ENCODE data around the gene BAIAP2L1.

DNA sequence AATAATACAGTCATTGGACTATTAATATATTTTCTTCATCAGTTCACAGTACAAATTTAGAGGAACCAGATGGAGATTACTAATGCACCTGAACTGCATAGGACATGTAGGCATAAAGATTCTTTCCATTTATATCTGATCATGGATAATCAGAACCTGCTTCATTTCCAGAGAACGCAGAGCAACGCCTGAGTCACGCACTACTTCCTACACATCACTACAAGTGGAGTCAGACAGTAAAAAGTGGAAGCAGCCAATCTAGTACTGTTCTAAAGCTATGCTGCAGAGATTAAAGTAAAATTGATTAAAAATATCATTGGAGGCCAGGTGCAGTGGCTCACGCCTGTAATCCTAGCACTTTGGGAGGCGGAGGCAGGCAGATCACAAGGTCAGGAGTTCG lies 76.1 kb downstream of the BAIAP2L1 start:
- TF ChIP-seq, protein P1, sequence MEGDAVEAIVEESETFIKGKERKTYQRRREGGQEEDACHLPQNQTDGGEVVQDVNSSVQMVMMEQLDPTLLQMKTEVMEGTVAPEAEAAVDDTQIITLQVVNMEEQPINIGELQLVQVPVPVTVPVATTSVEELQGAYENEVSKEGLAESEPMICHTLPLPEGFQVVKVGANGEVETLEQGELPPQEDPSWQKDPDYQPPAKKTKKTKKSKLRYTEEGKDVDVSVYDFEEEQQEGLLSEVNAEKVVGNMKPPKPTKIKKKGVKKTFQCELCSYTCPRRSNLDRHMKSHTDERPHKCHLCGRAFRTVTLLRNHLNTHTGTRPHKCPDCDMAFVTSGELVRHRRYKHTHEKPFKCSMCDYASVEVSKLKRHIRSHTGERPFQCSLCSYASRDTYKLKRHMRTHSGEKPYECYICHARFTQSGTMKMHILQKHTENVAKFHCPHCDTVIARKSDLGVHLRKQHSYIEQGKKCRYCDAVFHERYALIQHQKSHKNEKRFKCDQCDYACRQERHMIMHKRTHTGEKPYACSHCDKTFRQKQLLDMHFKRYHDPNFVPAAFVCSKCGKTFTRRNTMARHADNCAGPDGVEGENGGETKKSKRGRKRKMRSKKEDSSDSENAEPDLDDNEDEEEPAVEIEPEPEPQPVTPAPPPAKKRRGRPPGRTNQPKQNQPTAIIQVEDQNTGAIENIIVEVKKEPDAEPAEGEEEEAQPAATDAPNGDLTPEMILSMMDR (IDR thresholded peaks at IDR 0.05; ENCODE audit: control extremely low read depth in 1 of 3, insufficient read depth in 1 of 3, low read depth in 1 of 3, low read length in 3 of 3) = no peak
- TF ChIP-seq BACH1 (IDR thresholded peaks at IDR 0.05; ENCODE audit: low read length) (no peak), PHF8 (conservative IDR thresholded peaks at IDR 0.05; ENCODE audit: low read depth, low read length) (no peak), YY1 (IDR thresholded peaks at IDR 0.05; ENCODE audit: low read depth, low read length) (no peak), SP1 (IDR thresholded peaks at IDR 0.05; ENCODE audit: low read depth, low read length) (no peak), ZNF274 (IDR thresholded peaks at IDR 0.05; ENCODE audit: borderline replicate concordance, extremely low read depth, low read length) (no peak), TCF12 (IDR thresholded peaks at IDR 0.05; ENCODE audit: low read depth, low read length) (no peak), POLR2A (IDR thresholded peaks at IDR 0.05; ENCODE audit: control extremely low read depth in 1 of 2, low read depth in 2 of 2, low read length in 2 of 2) (no peak), BCL11A (IDR thresholded peaks at IDR 0.05; ENCODE audit: low read depth in 2 of 2, low read length in 2 of 2) (no peak), KDM1A (IDR thresholded peaks at IDR 0.05; ENCODE audit: borderline replicate concordance, low read length) (no peak), EZH2 (IDR thresholded peaks at IDR 0.05; ENCODE audit: low read depth, low read length, severe bottlenecking) (no peak), CHD1 (IDR thresholded peaks at IDR 0.05; ENCODE audit: low read depth, low read length) (no peak), JUND (IDR thresholded peaks at IDR 0.05; ENCODE audit: low read length) (no peak)
- TF ChIP-seq, protein P2, sequence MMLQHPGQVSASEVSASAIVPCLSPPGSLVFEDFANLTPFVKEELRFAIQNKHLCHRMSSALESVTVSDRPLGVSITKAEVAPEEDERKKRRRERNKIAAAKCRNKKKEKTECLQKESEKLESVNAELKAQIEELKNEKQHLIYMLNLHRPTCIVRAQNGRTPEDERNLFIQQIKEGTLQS (IDR thresholded peaks at IDR 0.05; ENCODE audit: insufficient read depth, low read depth, low read length) = no peak
